Activated CD8-positive, alpha-beta memory T cell treated with anti-CD3 and anti-CD28 coated beads, Interleukin-2, amount 50 U/mL, for 4 hours (primary cell): ENCODE data around the gene RTEL1.
"Not testable (repeated sequence)": the region's sequence is repeated elsewhere in the genome, so short reads cannot be mapped to it uniquely, and the experiment has no call there.

Experiments
- DNase-seq: peaks from one replicate; pipeline ENCODE4 v3.0.0-alpha.2; 2020

RTEL1 gene, protein sequence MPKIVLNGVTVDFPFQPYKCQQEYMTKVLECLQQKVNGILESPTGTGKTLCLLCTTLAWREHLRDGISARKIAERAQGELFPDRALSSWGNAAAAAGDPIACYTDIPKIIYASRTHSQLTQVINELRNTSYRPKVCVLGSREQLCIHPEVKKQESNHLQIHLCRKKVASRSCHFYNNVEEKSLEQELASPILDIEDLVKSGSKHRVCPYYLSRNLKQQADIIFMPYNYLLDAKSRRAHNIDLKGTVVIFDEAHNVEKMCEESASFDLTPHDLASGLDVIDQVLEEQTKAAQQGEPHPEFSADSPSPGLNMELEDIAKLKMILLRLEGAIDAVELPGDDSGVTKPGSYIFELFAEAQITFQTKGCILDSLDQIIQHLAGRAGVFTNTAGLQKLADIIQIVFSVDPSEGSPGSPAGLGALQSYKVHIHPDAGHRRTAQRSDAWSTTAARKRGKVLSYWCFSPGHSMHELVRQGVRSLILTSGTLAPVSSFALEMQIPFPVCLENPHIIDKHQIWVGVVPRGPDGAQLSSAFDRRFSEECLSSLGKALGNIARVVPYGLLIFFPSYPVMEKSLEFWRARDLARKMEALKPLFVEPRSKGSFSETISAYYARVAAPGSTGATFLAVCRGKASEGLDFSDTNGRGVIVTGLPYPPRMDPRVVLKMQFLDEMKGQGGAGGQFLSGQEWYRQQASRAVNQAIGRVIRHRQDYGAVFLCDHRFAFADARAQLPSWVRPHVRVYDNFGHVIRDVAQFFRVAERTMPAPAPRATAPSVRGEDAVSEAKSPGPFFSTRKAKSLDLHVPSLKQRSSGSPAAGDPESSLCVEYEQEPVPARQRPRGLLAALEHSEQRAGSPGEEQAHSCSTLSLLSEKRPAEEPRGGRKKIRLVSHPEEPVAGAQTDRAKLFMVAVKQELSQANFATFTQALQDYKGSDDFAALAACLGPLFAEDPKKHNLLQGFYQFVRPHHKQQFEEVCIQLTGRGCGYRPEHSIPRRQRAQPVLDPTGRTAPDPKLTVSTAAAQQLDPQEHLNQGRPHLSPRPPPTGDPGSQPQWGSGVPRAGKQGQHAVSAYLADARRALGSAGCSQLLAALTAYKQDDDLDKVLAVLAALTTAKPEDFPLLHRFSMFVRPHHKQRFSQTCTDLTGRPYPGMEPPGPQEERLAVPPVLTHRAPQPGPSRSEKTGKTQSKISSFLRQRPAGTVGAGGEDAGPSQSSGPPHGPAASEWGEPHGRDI (N-terminal part only)

GRCh38 chr20:63657937-63658748 is at the start of gene RTEL1:
RTEL1 (plus strand) TSS chr20:63658312; CDS start chr20:63659403, 1,091 bp downstream.
- peak; percentile 86 for DNase-seq

DNA sequence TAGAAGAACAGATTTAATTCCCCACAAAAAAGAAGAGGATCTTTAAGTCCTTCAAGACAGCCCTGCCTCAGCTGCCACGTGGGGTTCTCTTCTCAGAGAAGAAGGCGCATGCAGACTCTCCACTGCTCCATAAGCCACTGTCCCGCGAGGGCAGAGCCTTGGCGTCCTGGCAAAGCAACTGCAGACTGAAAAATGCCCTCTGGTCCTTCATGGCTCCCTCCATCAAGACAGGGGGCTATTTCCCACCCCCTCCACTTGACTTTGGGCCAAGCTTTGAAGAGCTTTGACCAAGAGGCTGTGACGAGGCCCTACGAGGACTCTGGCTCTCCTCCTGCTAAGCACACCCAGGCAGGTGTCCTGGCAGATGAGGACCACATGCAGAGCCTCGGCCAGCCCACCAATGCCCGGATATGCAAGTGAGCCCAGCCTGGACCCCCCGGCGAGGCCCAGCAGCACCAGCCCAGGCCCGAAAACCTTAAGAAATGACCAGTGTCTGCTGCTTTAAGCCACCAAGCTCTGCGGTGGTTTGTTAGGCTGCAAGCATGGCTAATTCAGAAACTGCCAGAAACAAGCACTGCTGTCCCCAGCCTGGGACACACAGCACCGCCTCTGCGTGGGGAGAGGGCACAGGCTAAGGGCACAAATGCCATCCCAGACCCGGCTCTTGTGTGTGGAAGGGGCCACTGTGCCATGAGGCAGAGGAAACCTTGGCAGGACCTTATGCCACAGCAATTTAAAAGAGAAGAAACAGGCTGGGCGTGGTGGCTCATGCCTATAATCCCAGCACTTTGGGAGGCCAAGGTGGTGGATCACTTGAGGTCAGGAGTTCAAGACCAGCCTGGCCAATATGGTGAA is 47.3 kb upstream of the RTEL1 start:
- no peak for DNase-seq

- DNase-seq: no peak
Observed at GRCh38 chr20:63611646-63612045, 46.5 kb upstream of the RTEL1 start.

- no peak for DNase-seq
Observed at GRCh38 chr20:63612276-63612931, 45.7 kb upstream of the RTEL1 start.

GRCh38 chr20:63613863-63614594 is 44.1 kb upstream of the RTEL1 start:
- not testable (repeated sequence) for DNase-seq

DNA sequence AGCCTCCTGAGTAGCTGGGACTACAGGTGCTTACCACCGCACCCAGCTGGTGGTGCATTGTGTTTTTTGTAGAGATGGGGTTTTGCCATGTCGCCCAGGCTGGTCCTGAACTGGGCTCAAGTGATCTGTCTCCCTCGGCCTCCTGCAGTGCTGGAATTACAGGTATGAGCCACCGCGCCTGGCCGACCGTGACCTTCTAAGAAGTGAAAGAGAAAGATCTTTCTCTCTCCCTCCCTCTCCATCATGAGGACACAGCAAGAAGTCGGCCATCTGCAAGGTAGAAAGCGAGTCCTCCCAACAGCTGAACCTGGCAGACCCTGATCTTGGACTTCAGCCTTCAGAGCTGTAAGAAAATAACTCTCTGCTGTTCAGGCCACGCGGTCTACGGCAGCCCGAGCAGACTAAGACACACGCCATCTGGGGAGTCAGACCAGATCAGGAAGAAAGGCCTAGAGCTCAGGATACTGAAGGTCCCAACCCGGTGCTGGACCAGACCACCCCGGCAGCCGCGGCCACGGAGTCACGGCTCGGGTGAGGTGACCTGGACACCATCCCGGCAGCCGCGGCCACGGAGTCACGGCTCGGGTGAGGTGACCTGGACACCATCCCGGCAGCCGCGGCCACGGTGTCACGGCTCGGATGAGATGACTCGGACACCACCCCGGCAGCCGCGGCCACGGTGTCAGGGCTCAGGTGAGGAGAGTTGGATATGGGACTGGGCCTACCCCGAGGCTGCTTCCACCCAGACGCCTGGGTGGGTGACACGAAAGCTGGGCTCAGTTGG is 40.8 kb upstream of the RTEL1 start:
- DNase-seq: no peak

- DNase-seq: no peak
Observed at GRCh38 chr20:63617876-63618265, 40.2 kb upstream of the RTEL1 start.

- no peak for DNase-seq
Observed at GRCh38 chr20:63618291-63618980, 39.7 kb upstream of the RTEL1 start.

DNA sequence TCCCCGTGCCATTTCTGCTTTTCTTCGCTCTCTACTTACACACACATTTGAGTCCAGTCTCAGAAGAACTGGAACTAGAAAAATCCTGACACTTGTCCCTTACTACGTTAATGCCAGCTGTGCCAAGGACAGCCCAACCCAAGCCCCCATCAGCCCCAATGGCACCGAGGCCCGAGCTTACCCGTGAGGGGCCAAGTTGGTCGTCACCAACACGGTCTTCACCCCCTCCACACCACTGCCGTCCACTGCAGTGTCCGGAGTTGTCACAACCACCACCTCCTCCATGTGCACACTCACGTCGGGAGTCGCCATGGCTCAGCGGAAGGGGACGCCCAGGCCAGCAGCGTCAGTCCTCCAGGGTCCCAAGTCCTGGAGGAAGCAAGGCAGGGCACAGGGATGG is 39.0 kb upstream of the RTEL1 start:
- no peak for DNase-seq

DNA sequence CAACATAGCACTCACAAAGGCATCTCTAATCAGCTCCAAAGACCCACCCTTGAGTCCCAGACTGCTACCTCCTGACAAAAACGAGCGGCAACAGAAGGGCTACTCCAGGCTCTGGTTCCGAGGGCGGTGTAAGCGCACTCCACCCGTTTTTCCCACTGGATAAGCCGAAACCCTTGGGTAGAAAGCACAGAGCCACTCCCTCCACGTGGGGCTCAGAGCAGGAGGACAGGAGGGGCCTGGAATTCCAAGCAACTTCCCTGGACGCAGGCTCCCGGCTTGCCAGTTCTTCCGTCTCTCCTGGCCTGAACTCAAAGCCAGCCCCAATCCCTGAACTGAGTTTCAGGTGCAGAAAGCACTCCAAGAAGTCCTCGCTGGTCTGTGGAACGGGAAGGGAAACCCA is 38.6 kb upstream of the RTEL1 start:
- DNase-seq: no peak

DNA sequence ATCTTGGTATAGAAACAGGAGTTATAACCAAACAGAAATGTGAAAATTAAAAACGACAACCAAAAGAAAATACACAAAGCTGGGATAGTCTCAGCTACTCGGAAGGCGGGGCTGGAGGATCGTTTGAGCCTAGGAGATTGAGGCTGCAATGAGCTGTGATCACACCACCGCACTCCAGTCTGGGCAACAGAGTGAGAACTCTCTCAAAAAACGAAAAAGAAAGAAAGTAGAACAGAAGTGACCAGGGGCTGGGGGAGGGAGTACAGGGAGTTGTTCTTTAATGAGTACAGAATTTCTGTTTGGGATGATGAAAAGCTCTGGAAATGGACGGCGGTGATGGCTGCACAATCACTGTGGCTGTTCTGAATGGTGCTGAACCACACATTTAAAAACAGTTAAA is 37.1 kb upstream of the RTEL1 start:
- DNase-seq: no peak

GRCh38 chr20:63622096-63622495 is 36.0 kb upstream of the RTEL1 start:
- no peak for DNase-seq

- no peak for DNase-seq
Observed at GRCh38 chr20:63622732-63623131, 35.4 kb upstream of the RTEL1 start.

GRCh38 chr20:63624486-63624885 is 33.6 kb upstream of the RTEL1 start:
- DNase-seq: no peak

DNA sequence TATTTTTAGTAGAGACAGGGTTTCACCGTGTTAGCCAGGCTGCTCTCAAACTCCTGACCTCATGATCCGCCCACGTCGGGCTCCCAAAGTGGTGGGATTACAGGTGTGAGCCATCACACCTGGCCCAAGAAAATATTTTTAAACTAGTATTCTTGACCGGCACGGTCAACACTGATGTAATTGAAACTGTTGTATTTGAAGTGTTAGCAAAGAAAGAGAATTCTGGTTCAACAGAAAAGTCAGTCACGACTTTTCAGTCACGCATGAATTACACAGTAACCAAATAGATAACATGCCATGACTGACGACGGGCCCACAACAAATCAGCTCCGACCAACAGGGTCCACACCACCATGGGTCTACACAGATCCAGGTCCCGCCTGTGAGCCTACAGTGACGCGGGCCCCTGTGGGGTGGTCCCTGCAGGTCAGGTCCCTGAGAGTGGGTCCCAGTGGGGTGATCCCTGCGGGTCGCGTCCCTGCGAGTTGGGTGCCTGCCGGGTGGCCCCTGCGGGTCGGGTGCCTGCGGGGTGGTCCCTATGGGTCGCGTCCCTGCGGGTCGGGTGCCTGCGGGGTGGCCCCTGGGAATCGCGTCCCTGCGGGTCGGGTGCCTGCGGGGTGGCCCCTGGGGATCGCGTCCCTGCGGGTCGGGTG is 32.2 kb upstream of the RTEL1 start:
- peak; percentile 35 for DNase-seq

DNA sequence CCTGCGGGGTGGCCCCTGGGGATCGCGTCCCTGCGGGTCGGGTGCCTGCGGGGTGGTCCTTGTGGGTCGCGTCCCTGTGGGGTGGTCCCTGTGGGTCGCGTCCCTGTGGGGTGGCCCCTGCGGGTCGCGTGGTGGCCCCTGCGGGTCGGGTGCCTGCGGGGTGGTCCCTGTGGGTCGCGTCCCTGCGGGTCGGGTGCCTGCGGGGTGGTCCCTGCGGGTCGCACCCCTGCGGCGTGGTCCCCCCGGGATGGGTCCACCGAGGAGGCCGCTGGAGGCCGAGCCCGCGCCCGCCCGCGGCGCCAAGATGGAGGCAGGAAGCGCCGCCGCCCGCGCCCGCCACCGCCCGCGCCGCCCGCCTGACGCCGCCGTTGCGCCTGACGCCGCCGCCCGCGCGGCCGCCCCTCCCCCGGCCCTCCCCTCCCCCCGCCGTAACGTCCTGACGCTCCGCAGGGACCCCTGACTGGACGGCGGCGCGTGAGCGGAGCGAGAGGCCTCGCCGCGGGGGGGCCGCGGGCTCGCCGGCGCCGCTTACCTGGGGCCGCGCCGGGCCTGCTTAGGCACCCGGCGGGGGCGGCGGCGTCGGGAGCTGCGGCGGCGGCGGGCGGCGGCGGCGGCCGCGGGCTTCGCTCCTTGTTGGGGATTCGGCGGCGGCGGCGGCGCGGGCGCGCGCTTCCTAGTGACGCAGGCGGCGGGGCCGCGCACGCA is 31.5 kb upstream of the RTEL1 start, which contains the start of gene GMEB2:
TSS of gene GMEB2 (minus strand) at position 678 of the 705 bp plus-strand sequence. CDS start 7,704 bp downstream, outside the sequence.
- peak; percentile 74 for DNase-seq

- DNase-seq: peak; percentile 93
Observed at GRCh38 chr20:63627129-63627750, 30.9 kb upstream of the RTEL1 start.
